ENCODE measurements around the gene NCR2.

NCR2 gene

GRCh38 chr6:41332842-41333736 lies 2.3 kb upstream of the NCR2 start:
- Histone ChIP-seq H3K9me3 (ENCODE audit: control insufficient read depth, low read depth, low read length) (no peaks in the 10 kb centered on the region), H3K9ac (ENCODE audit: low read length) (no peak overlapping the region), H3K27ac (ENCODE audit: low read length) (no peak overlapping the region), H3K27me3 (ENCODE audit: control insufficient read depth, insufficient read depth, low read length) (no peaks in the 10 kb centered on the region), H3K4me3 (ENCODE audit: low read length) (no peak overlapping the region), H3K4me1 (ENCODE audit: control insufficient read depth, low read depth, low read length) (no peaks in the 10 kb centered on the region), H3K36me3 (ENCODE audit: control insufficient read depth, low read depth, low read length) (no peaks in the 10 kb centered on the region)

GRCh38 chr6:41334482-41335040 lies 847 bp upstream of the NCR2 start:
- H3K27me3 ChIP-seq (ENCODE audit: control insufficient read depth, insufficient read depth, low read length), result no peaks in the 10 kb centered on the region
- H3K4me3 ChIP-seq (ENCODE audit: low read length), result no peak overlapping the region
- H3K4me1 ChIP-seq (ENCODE audit: control insufficient read depth, low read depth, low read length), result no peaks in the 10 kb centered on the region

DNA sequence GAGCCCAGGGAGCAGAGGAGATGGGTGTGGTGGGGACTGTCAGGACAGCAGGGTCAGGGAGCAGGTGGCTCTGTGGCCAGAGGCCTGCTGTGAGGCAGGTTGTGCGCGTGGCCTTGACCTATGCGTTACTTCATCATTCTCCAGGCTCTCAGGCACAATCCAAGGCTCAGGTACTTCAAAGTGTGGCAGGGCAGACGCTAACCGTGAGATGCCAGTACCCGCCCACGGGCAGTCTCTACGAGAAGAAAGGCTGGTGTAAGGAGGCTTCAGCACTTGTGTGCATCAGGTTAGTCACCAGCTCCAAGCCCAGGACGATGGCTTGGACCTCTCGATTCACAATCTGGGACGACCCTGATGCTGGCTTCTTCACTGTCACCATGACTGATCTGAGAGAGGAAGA lies 535 bp downstream of the NCR2 start:
- no peaks in the 10 kb centered on the region for H3K9me3 ChIP-seq (ENCODE audit: control insufficient read depth, low read depth, low read length)
- H3K27ac ChIP-seq (ENCODE audit: low read length), result no peak overlapping the region
- no peaks in the 10 kb centered on the region for H3K4me1 ChIP-seq (ENCODE audit: control insufficient read depth, low read depth, low read length)
- H3K36me3 ChIP-seq (ENCODE audit: control insufficient read depth, low read depth, low read length), result no peaks in the 10 kb centered on the region
- no peak overlapping the region for H3K4me3 ChIP-seq (ENCODE audit: low read length)
- H3K27me3 ChIP-seq (ENCODE audit: control insufficient read depth, insufficient read depth, low read length), result no peaks in the 10 kb centered on the region
- no peak overlapping the region for H3K9ac ChIP-seq (ENCODE audit: low read length)

More at GRCh38 chr6:41334482-41335040, 847 bp upstream of the NCR2 start:
- Histone ChIP-seq H3K36me3 (ENCODE audit: control insufficient read depth, low read depth, low read length) (no peaks in the 10 kb centered on the region), H3K9me3 (ENCODE audit: control insufficient read depth, low read depth, low read length) (no peaks in the 10 kb centered on the region), H3K9ac (ENCODE audit: low read length) (no peak overlapping the region), H3K27ac (ENCODE audit: low read length) (no peak overlapping the region)

DNA sequence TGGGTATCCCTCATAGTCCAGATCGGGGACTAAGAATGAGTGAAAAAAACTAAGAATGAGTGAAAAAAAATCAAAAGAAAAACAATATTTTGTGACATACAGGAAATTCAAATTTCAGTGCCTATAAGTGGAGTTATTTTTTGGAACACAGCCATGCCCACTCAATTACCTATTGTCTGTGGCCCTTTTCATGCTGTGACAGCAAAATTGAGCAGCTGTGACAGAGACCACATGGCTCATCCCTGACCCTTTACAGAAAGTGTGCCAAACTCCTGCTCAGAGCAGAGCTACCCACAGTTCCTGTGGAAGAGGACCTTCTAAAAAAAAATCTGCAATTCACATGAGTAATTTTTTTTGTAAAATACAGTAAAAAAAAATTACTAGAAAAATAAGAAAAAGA lies 1.4 kb downstream of the NCR2 start:
- H3K27ac ChIP-seq (ENCODE audit: low read length), result no peak overlapping the region
- no peaks in the 10 kb centered on the region for H3K36me3 ChIP-seq (ENCODE audit: control insufficient read depth, low read depth, low read length)
- H3K4me3 ChIP-seq (ENCODE audit: low read length), result no peak overlapping the region
- H3K27me3 ChIP-seq (ENCODE audit: control insufficient read depth, insufficient read depth, low read length), result no peaks in the 10 kb centered on the region
- no peaks in the 10 kb centered on the region for H3K4me1 ChIP-seq (ENCODE audit: control insufficient read depth, low read depth, low read length)
- no peaks in the 10 kb centered on the region for H3K9me3 ChIP-seq (ENCODE audit: control insufficient read depth, low read depth, low read length)
- H3K9ac ChIP-seq (ENCODE audit: low read length), result no peak overlapping the region

DNA sequence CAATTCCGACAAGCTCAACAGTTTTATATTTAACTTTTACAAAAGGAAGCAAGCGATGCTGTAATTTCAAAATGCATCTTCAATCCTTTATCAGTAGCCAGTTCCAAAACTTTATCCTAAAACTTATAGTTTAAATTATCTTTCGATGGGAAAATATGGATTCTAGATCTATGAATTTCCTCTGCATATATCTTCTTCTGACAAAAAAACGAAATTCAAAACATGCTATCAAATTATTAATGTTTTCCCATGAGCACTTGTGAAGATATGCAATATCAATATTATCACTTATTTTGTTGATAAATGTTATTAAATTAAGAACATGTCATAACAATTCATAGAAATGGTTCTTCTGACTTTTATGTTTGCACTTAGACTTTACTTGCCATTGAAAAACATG lies 2.3 kb downstream of the NCR2 start:
- Histone ChIP-seq H3K9me3 (ENCODE audit: control insufficient read depth, low read depth, low read length) (no peaks in the 10 kb centered on the region), H3K9ac (ENCODE audit: low read length) (no peak overlapping the region), H3K27me3 (ENCODE audit: control insufficient read depth, insufficient read depth, low read length) (no peaks in the 10 kb centered on the region)

DNA sequence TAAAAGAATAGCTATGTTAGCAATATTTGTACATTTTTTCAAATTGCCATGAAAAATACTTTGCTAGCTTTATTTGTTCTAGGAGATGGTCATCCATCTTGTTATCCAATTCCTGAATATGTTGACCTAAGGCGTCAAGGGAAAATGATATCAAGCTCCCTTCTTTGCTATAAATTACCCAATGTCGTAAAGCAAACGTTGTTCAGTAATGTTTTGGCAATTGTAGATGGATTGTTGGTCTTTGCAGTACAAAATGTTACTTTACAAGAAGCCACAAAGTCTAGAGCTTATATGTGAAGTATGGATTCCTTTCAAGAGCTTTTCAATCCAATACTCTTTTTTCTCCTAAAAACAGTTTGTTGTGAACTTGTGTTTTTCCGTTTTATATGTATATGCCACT lies 3.3 kb downstream of the NCR2 start:
- H3K9me3 ChIP-seq (ENCODE audit: control insufficient read depth, low read depth, low read length), result no peaks in the 10 kb centered on the region
- no peak overlapping the region for H3K27ac ChIP-seq (ENCODE audit: low read length)
- H3K4me1 ChIP-seq (ENCODE audit: control insufficient read depth, low read depth, low read length), result no peaks in the 10 kb centered on the region
- H3K27me3 ChIP-seq (ENCODE audit: control insufficient read depth, insufficient read depth, low read length), result no peaks in the 10 kb centered on the region
- no peaks in the 10 kb centered on the region for H3K36me3 ChIP-seq (ENCODE audit: control insufficient read depth, low read depth, low read length)
- H3K9ac ChIP-seq (ENCODE audit: low read length), result no peak overlapping the region
- no peak overlapping the region for H3K4me3 ChIP-seq (ENCODE audit: low read length)

More for the DNA sequence above, 2.3 kb downstream of the NCR2 start:
- Histone ChIP-seq H3K27ac (ENCODE audit: low read length) (no peak overlapping the region), H3K4me1 (ENCODE audit: control insufficient read depth, low read depth, low read length) (no peaks in the 10 kb centered on the region), H3K36me3 (ENCODE audit: control insufficient read depth, low read depth, low read length) (no peaks in the 10 kb centered on the region), H3K4me3 (ENCODE audit: low read length) (no peak overlapping the region)

GRCh38 chr6:41341580-41341979 lies 6.2 kb downstream of the NCR2 start:
- H3K9me3 ChIP-seq (ENCODE audit: control insufficient read depth, low read depth, low read length), result no peaks in the 10 kb centered on the region
- no peak overlapping the region for H3K4me3 ChIP-seq (ENCODE audit: low read length)
- H3K36me3 ChIP-seq (ENCODE audit: control insufficient read depth, low read depth, low read length), result no peaks in the 10 kb centered on the region
- H3K9ac ChIP-seq (ENCODE audit: low read length), result no peak overlapping the region
- H3K27ac ChIP-seq (ENCODE audit: low read length), result no peak overlapping the region
- H3K4me1 ChIP-seq (ENCODE audit: control insufficient read depth, low read depth, low read length), result no peaks in the 10 kb centered on the region
- no peaks in the 10 kb centered on the region for H3K27me3 ChIP-seq (ENCODE audit: control insufficient read depth, insufficient read depth, low read length)

- Histone ChIP-seq H3K4me1 (ENCODE audit: control insufficient read depth, low read depth, low read length) (no peaks in the 10 kb centered on the region), H3K4me3 (ENCODE audit: low read length) (no peak overlapping the region), H3K27ac (ENCODE audit: low read length) (no peak overlapping the region), H3K27me3 (ENCODE audit: control insufficient read depth, insufficient read depth, low read length) (no peaks in the 10 kb centered on the region), H3K9ac (ENCODE audit: low read length) (no peak overlapping the region), H3K9me3 (ENCODE audit: control insufficient read depth, low read depth, low read length) (no peaks in the 10 kb centered on the region), H3K36me3 (ENCODE audit: control insufficient read depth, low read depth, low read length) (no peaks in the 10 kb centered on the region)
Measured at GRCh38 chr6:41342241-41342640, 6.8 kb downstream of the NCR2 start.

- Histone ChIP-seq H3K4me3 (ENCODE audit: low read length) (no peak overlapping the region), H3K9me3 (ENCODE audit: control insufficient read depth, low read depth, low read length) (no peaks in the 10 kb centered on the region), H3K9ac (ENCODE audit: low read length) (no peak overlapping the region), H3K4me1 (ENCODE audit: control insufficient read depth, low read depth, low read length) (no peaks in the 10 kb centered on the region), H3K27me3 (ENCODE audit: control insufficient read depth, insufficient read depth, low read length) (no peaks in the 10 kb centered on the region), H3K27ac (ENCODE audit: low read length) (no peak overlapping the region), H3K36me3 (ENCODE audit: control insufficient read depth, low read depth, low read length) (no peaks in the 10 kb centered on the region)
Measured at GRCh38 chr6:41343641-41344187, 8.3 kb downstream of the NCR2 start.

DNA sequence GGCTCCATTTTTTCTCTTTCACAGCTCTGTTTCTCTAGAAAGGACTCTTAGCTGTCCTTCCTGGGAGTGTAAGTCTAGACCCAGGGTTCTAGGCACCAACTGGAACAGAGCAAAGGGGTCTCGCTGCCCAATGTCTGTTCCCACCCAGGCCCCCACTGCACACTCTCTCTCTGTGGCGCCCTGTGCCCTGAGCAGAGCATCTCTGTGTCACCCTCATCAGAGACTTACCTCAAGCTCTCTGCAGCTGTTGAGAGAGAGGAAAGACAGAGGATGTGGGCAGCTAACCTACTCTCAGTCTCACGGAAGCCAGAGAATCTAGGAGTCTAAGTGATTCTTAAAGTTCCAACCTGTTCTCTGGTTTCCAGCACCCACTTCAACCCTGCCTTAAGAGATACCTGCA lies 9.5 kb downstream of the NCR2 start:
- no peaks in the 10 kb centered on the region for H3K4me1 ChIP-seq (ENCODE audit: control insufficient read depth, low read depth, low read length)
- no peak overlapping the region for H3K9ac ChIP-seq (ENCODE audit: low read length)
- no peak overlapping the region for H3K27ac ChIP-seq (ENCODE audit: low read length)
- no peaks in the 10 kb centered on the region for H3K9me3 ChIP-seq (ENCODE audit: control insufficient read depth, low read depth, low read length)
- no peaks in the 10 kb centered on the region for H3K36me3 ChIP-seq (ENCODE audit: control insufficient read depth, low read depth, low read length)
- no peak overlapping the region for H3K4me3 ChIP-seq (ENCODE audit: low read length)
- H3K27me3 ChIP-seq (ENCODE audit: control insufficient read depth, insufficient read depth, low read length), result peaks cover 2% of the 10 kb centered on the region

- Histone ChIP-seq H3K4me1 (ENCODE audit: control insufficient read depth, low read depth, low read length) (no peaks in the 10 kb centered on the region), H3K4me3 (ENCODE audit: low read length) (no peak overlapping the region), H3K9me3 (ENCODE audit: control insufficient read depth, low read depth, low read length) (no peaks in the 10 kb centered on the region), H3K36me3 (ENCODE audit: control insufficient read depth, low read depth, low read length) (no peaks in the 10 kb centered on the region), H3K27me3 (ENCODE audit: control insufficient read depth, insufficient read depth, low read length) (peaks cover 4% of the 10 kb centered on the region), H3K9ac (ENCODE audit: low read length) (no peak overlapping the region), H3K27ac (ENCODE audit: low read length) (no peak overlapping the region)
Measured at GRCh38 chr6:41345901-41346300, 10.5 kb downstream of the NCR2 start.

- Histone ChIP-seq H3K27ac (ENCODE audit: low read length) (no peak overlapping the region), H3K9me3 (ENCODE audit: control insufficient read depth, low read depth, low read length) (no peaks in the 10 kb centered on the region), H3K9ac (ENCODE audit: low read length) (no peak overlapping the region), H3K36me3 (ENCODE audit: control insufficient read depth, low read depth, low read length) (no peaks in the 10 kb centered on the region), H3K4me3 (ENCODE audit: low read length) (no peak overlapping the region), H3K27me3 (ENCODE audit: control insufficient read depth, insufficient read depth, low read length) (peaks cover 4% of the 10 kb centered on the region), H3K4me1 (ENCODE audit: control insufficient read depth, low read depth, low read length) (no peaks in the 10 kb centered on the region)
Measured at GRCh38 chr6:41346441-41346840, 11.0 kb downstream of the NCR2 start.

Measured in iPS-18a (cell line).